Colonic mucosa (tissue), 4 donors: ENCODE measurements around the gene SAFB2. TPM values are rescaled to one million over a fixed set of nuclear protein-coding genes. Genes with fewer than 3 reads are reported as not detected.

Source experiments
- DNase-seq: peaks from one replicate; pipeline ENCODE4 v3.0.0-alpha.2; 2020
- H3K27ac ChIP-seq: fragments of 200-600 bp; one replicate; pipeline ENCODE4 v1.8.0; 2021
- H3K27me3 ChIP-seq: fragments of 200-600 bp; one replicate; pipeline ENCODE4 v1.8.0; 2021
- H3K36me3 ChIP-seq: fragments of 200-600 bp; one replicate; pipeline ENCODE4 v1.8.0; 2021
- H3K4me1 ChIP-seq: fragments of 200-600 bp; one replicate; pipeline ENCODE4 v1.8.0; 2021; ENCODE audit warnings: mild to moderate bottlenecking
- H3K4me3 ChIP-seq: fragments of 200-600 bp; one replicate; pipeline ENCODE4 v1.8.0; 2021
- H3K9ac ChIP-seq, 2 donors: one replicate each; pipeline ENCODE4 v1.7.0; 2013; ENCODE audit warnings: control low read depth in 2 of 2, low read depth in 2 of 2, low read length in 2 of 2
- H3K9me3 ChIP-seq: fragments of 200-600 bp; one replicate; pipeline ENCODE4 v1.8.0; 2021
- CTCF ChIP-seq: fragments of 200-600 bp; IDR thresholded peaks from one replicate; pipeline ENCODE4 v1.8.0; 2022; ENCODE audit warnings: antibody characterized with exemption, mild to moderate bottlenecking
- intact Hi-C: fragments of 100-400 bp; cut with DNase I; formaldehyde crosslinking; loops from one replicate; pipeline ENCODE4 v1.14.1; 2022
- total RNA-seq, 2 donors: library from RNA; stranded (reverse); fragmentation: NEBNext Ultra II Directional in 1 of 2; extraction: Animal tissue kit (Norgen Biotek cat#: 25700) in 1 of 2; gene quantifications; one replicate each; pipeline ENCODE4 v1.2.1, GENCODE V29; 2021
- donor health status: healthy.
- donor health status: DM: no; HTN: no; CAD: no.
- donor health status: DM: no; HTN: no; CAD: no.

The SAFB2 gene
- total RNA-seq, 2 donors from 2014 or later: 46.1 to 108 TPM

- no peak for DNase-seq
Observed at GRCh38 chr19:5590865-5591154, 31.8 kb downstream of the SAFB2 start.

GRCh38 chr19:5590151-5590864 is 32.3 kb downstream of the SAFB2 start:
- Histone ChIP-seq H3K9me3 (no peaks in the 10 kb centered on the region), H3K27me3 (no peaks in the 10 kb centered on the region), H3K4me3 (no peak overlapping the region), H3K9ac (no peak overlapping the region), H3K36me3 (peaks cover 19% of the 10 kb centered on the region), H3K27ac (no peak overlapping the region), H3K4me1 (no peaks in the 10 kb centered on the region)
- no peak for TF ChIP-seq CTCF
- intact Hi-C loops: no loop called here
- no peak for DNase-seq

More at GRCh38 chr19:5590865-5591154, 31.8 kb downstream of the SAFB2 start:
- Histone ChIP-seq H3K4me3 (no peak overlapping the region), H3K4me1 (no peaks in the 10 kb centered on the region), H3K9ac (no peak overlapping the region), H3K9me3 (no peaks in the 10 kb centered on the region), H3K27ac (no peak overlapping the region), H3K36me3 (peaks cover 24% of the 10 kb centered on the region), H3K27me3 (no peaks in the 10 kb centered on the region)
- intact Hi-C loops: no loop called here
- TF ChIP-seq CTCF: no peak

- intact Hi-C loops: no loop called here
- DNase-seq: no peak
- H3K27ac ChIP-seq: no peak overlapping the region
- no peak for TF ChIP-seq CTCF
- no peak overlapping the region for H3K4me3 ChIP-seq
- H3K4me1 ChIP-seq: no peaks in the 10 kb centered on the region
- no peaks in the 10 kb centered on the region for H3K27me3 ChIP-seq
- H3K9ac ChIP-seq: no peak overlapping the region
- no peaks in the 10 kb centered on the region for H3K9me3 ChIP-seq
- peaks cover 19% of the 10 kb centered on the region for H3K36me3 ChIP-seq
Observed at GRCh38 chr19:5588906-5589676, 33.5 kb downstream of the SAFB2 start.

DNA sequence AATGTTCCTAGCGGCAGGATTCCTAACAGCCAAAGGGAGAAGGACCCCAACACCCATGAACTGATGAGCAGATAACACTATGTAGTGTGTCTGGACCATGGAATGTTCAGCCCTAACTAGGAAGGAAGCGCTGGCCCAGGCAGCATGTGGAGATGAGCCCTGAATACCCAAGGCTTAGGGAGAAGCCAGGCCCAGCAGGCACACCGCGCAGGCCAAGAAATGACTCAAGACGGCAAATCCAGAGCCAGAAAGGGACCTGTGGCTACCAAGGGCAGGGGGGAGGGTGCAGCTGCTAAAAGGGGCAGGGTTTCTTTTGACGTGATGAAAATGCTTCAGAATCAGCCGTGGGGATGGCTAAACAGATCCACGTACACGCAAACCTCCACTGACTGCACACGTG is 34.1 kb downstream of the SAFB2 start:
- peaks cover 19% of the 10 kb centered on the region for H3K36me3 ChIP-seq
- no peak overlapping the region for H3K9ac ChIP-seq
- no peak overlapping the region for H3K27ac ChIP-seq
- intact Hi-C loops: no loop called here
- H3K9me3 ChIP-seq: no peaks in the 10 kb centered on the region
- no peak for DNase-seq
- no peaks in the 10 kb centered on the region for H3K27me3 ChIP-seq
- no peak for TF ChIP-seq CTCF
- H3K4me3 ChIP-seq: no peak overlapping the region
- H3K4me1 ChIP-seq: no peaks in the 10 kb centered on the region

GRCh38 chr19:5587661-5588060 is 34.9 kb downstream of the SAFB2 start:
- no peaks in the 10 kb centered on the region for H3K27me3 ChIP-seq
- no peak overlapping the region for H3K4me3 ChIP-seq
- intact Hi-C loops: no loop called here
- no peak overlapping the region for H3K9ac ChIP-seq
- no peaks in the 10 kb centered on the region for H3K4me1 ChIP-seq
- TF ChIP-seq CTCF: no peak
- no peak overlapping the region for H3K27ac ChIP-seq
- no peaks in the 10 kb centered on the region for H3K9me3 ChIP-seq
- DNase-seq: no peak
- peaks cover 19% of the 10 kb centered on the region for H3K36me3 ChIP-seq
